Panc1 (cell line): Measurements from ENCODE around the gene PIWIL4.

ENCODE experiments used
- POLR2AphosphoS5 ChIP-seq: IDR thresholded peaks from 2 replicates; pipeline ENCODE4 v1.6.1; 2012; ENCODE audit warnings: mild to moderate bottlenecking, low read depth, low read length, moderate library complexity
- SIN3A ChIP-seq: IDR thresholded peaks from 2 replicates; pipeline ENCODE4 v1.6.1; 2012; ENCODE audit warnings: low read depth, mild to moderate bottlenecking, low read length, moderate library complexity, borderline replicate concordance; ENCODE audit not compliant: insufficient read depth
- TCF7L2 ChIP-seq: IDR thresholded peaks from 2 replicates; pipeline ENCODE4 v1.6.1; 2011; ENCODE audit warnings: mild to moderate bottlenecking, low read depth, low read length, inconsistent platforms
- TF ChIP-seq, protein P1 (sequence below): fragments of 450-650 bp; IDR thresholded peaks from 2 replicates; pipeline ENCODE4 v1.5.1; 2017; ENCODE audit warnings: mild to moderate bottlenecking
- TF ChIP-seq, protein P2 (sequence below), 2 experiments: IDR thresholded peaks; 2 replicates each; pipeline ENCODE4 v1.6.1; 2011 to 2012; ENCODE audit warnings: low read depth in 2 of 2, control low read depth in 1 of 2, low read length in 1 of 2, mild to moderate bottlenecking in 1 of 2, moderate library complexity in 1 of 2; ENCODE audit not compliant: insufficient read depth in 1 of 2

DNA sequence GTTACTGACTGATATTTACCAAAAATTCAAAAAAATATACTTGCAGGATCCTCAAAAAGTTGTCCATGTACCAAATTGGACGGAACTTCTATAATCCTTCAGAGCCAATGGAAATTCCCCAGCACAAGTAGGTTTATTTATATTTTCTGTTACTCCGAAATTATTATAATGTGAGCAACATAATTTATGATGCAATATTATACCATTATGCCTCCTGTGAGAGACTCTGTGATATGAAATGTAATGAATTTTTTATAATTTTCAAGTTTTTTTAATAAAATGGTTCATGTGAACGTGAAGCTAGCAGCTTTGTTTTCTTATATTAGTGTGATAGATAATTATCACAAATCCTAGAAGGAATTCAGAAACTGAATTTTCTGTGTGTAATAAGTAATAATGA lies 18.2 kb downstream of the PIWIL4 start:
- TF ChIP-seq, protein P1, sequence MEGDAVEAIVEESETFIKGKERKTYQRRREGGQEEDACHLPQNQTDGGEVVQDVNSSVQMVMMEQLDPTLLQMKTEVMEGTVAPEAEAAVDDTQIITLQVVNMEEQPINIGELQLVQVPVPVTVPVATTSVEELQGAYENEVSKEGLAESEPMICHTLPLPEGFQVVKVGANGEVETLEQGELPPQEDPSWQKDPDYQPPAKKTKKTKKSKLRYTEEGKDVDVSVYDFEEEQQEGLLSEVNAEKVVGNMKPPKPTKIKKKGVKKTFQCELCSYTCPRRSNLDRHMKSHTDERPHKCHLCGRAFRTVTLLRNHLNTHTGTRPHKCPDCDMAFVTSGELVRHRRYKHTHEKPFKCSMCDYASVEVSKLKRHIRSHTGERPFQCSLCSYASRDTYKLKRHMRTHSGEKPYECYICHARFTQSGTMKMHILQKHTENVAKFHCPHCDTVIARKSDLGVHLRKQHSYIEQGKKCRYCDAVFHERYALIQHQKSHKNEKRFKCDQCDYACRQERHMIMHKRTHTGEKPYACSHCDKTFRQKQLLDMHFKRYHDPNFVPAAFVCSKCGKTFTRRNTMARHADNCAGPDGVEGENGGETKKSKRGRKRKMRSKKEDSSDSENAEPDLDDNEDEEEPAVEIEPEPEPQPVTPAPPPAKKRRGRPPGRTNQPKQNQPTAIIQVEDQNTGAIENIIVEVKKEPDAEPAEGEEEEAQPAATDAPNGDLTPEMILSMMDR: no peak
- no peak for TF ChIP-seq POLR2AphosphoS5
- no peak for TF ChIP-seq TCF7L2
- TF ChIP-seq, protein P2, sequence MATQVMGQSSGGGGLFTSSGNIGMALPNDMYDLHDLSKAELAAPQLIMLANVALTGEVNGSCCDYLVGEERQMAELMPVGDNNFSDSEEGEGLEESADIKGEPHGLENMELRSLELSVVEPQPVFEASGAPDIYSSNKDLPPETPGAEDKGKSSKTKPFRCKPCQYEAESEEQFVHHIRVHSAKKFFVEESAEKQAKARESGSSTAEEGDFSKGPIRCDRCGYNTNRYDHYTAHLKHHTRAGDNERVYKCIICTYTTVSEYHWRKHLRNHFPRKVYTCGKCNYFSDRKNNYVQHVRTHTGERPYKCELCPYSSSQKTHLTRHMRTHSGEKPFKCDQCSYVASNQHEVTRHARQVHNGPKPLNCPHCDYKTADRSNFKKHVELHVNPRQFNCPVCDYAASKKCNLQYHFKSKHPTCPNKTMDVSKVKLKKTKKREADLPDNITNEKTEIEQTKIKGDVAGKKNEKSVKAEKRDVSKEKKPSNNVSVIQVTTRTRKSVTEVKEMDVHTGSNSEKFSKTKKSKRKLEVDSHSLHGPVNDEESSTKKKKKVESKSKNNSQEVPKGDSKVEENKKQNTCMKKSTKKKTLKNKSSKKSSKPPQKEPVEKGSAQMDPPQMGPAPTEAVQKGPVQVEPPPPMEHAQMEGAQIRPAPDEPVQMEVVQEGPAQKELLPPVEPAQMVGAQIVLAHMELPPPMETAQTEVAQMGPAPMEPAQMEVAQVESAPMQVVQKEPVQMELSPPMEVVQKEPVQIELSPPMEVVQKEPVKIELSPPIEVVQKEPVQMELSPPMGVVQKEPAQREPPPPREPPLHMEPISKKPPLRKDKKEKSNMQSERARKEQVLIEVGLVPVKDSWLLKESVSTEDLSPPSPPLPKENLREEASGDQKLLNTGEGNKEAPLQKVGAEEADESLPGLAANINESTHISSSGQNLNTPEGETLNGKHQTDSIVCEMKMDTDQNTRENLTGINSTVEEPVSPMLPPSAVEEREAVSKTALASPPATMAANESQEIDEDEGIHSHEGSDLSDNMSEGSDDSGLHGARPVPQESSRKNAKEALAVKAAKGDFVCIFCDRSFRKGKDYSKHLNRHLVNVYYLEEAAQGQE (IDR thresholded peaks at IDR 0.05; ENCODE audit: insufficient read depth in 1 of 2, low read depth in 2 of 2, low read length in 1 of 2): no peak
- no peak for TF ChIP-seq SIN3A
